Stimulated activated CD8-positive, alpha-beta memory T cell treated with anti-CD3 and anti-CD28 coated beads, Interleukin-7, amount 100 ng/mL, for 24 hours (primary cell): ENCODE results near the gene TPH2.

Source experiments
- DNase-seq: peaks from one replicate; pipeline ENCODE4 v3.0.0-alpha.2; 2020; ENCODE audit warnings: low read depth

TPH2 gene

DNA sequence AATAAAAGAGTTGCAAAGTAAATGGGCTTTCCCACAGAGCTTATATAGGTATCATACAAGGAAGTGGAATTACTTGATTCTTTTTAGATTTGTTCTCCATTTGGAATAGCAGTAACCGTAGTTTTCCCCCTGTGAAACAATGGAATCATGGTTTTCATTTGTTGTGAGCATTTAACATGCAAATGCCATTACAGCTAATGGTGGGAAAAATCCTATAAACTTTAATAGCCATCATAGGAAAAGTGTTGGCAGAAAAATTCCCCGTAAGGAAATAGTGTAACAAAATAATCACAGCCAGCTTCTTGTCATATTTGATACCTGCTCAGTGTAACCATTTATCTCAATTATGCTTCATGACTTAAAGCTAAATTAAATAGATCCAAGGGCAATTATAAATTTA is 95.3 kb downstream of the TPH2 start:
- no peak for DNase-seq

DNA sequence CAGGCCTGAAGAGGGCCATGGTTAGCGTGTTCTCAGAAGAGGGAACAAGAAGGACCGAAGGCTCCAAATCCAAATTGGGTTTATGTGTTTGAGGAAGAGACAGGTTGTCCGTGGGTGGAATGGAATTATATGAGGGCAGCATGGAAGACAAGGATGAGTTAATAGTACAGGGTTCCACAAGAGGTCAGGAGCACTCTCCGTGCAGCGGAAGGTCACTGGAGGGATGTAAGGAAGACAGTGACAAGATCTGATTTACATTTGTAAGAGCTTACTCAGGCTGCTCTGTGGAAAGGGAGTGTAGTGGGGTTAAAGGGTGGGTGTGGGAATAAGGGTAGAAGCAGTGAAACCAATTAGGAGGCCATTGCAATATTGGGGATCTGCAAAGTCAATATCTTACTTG is 97.0 kb downstream of the TPH2 start:
- DNase-seq = no peak

DNA sequence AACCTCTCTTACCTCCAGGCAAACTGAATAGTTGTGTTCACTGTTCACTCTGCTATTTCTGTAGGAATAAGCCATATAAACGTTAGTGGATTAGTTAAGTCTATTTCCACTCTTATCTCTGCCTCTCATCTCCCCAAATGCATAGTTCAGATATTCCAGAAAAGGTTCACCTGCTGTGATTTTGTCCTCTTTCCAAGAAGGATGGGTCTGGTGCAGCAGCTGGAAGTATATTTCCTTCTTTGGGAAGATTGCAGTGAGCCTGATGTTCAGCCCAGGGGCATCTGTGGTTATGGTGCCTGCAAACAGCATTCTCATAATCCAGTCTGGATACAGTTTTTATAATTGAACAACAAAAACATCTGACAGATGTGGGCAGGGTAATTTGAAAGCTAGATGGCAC is 97.7 kb downstream of the TPH2 start:
- no peak for DNase-seq

DNA sequence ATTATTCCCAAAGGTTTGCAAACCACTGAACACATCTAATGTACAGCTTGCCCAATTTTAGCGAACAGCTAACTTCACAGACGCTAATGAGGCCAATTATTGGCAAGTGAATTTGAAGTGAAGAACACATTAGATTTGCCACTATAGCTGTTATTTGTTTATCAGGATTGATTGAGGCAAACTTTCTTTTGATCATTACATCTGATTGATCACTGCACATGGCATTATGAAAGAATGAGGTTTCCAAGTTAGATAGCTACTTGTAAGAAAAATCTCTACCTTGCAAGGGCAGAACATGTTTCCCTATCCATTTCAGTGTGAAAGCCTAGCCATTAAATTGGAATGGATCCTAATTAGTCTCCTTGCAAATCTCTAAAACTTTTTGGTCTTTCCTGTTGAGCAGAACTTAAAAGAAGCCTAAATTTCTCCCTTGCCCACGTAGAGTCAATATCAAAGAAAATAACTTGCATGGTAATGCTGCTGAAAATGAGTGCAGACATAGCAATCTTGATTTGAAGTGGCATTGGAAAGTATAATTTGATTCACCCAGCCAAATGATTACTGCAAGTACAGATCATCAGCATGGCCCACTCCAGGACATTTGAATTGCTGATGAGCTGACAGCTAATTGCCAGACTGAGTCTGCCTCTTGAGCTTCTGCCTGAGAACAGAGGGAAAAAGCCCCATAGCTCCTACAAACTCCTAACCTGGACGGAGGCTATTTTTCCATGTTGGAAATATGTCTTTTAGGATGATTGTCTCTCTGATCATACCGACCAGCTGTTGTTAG is 98.6 kb downstream of the TPH2 start:
- DNase-seq = no peak

DNA sequence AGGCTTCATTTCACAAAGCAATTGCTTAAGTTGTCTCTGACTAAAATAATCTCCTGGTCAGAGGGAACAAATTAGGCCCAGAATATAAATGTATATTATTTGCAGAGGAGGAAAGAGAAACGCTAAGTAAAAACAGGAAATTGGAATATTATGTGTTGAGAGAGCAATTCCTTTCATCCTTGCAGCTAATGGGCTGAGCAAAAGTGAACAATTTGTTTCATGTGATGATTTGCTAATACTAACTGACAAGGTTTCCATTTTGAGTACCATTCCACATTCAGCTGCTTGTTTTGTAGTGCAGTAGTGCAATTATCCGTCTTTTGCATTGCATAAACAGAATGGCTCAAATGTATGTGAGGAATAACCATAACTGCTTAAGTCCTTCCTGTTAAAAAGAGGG is 103.2 kb downstream of the TPH2 start:
- no peak for DNase-seq

DNA sequence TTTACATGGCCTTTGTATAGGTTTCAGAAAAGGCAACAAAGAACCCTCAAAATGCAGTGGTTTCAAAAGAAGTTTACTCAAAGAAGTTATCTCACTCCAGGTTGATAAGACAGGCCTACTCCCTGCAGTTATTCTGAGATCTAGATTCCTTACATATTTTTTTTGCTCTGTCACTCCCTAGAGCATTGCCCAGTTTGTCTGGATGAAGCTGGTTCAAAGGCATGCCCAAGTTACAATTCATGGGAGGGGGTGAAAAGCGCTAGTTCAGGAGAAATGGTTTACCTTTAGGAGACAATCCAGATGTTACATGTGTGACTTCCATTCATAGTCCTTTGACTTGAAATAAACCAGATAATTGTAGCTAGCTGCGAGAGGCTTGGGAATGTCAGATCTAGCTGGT is 115.0 kb downstream of the TPH2 start:
- no peak for DNase-seq

DNA sequence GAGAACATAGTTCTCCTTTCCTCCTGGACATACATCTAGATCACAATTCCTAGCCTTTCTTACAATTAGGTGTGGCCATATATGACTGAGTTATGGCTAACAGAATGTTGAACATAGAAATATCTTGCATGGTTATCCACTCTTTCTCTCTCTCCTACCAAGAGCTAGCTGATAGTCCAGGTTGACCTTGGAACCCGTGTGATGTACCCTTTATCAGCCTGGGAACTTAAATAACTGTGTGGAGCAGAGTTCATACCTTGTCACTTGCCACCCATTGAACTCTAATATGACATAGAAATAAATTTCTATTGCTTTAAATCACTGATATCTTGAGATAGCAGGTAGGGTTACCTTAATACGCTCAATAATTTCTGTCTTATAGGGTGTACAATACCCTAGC is 115.9 kb downstream of the TPH2 start:
- no peak for DNase-seq

DNA sequence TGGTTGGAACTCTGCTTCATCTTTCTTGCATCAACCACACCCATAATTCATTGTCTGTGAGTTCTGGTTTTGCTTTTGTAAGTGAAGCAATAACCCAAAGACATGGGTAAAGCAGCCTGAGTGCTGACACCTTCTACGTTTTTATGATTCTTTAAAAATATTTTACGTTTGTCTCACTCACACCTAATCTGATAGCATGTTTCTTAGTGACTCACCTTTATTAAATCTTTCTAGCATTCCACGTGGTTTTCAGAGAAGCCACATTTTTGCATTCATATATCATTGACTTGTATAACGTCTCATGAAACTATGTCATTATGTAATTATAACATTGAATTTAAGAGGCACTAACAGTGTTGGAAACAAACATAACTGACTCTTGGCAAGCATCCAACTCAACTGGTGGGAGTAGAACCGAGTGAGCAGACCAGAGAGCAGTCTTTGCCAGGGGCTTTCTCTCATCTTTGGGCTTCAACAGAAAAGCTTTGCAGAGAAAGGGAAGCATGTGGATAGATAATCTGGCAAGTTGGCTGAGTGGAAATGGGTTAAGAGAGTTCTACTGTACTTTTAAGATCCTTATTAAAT is 118.8 kb downstream of the TPH2 start:
- no peak for DNase-seq

DNA sequence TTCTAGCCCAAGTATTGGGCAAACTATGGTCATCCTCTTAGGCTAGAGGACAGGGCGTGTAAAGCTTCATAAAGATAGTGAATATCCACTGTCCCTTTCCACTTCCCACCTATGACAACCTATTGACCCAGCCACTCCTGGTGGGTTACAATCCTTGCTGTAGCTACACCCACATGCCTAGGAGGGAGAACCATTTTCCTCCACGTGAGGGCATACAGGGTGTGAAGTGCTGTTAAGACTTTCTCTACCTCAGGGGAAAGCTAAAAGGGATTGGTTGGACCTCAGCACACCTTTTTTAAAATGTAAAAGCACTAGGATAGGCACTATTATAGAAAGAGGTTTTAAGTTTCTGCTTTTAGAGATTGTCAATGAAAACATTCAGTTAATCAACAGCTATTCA is 124.4 kb downstream of the TPH2 start:
- DNase-seq = no peak

DNA sequence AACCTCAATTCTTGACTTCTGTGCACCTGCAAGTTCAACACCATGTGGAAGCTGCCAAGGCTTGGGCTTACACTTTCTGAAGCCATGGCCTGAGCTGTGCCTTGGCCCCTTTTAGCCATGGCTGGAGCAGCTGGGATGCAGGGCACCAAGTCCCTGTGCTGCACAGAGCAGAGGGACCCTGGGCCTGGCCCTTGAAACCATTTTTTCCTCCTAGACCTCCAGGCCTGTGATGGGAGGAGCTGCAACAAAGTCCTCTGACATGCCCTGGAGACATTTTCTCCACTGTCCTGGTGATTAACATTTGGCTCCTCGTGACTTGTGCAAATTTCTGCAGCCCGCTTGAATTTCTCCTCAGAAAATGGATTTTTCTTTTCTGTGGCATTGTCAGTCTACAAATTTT is 132.4 kb downstream of the TPH2 start:
- DNase-seq = no peak

DNA sequence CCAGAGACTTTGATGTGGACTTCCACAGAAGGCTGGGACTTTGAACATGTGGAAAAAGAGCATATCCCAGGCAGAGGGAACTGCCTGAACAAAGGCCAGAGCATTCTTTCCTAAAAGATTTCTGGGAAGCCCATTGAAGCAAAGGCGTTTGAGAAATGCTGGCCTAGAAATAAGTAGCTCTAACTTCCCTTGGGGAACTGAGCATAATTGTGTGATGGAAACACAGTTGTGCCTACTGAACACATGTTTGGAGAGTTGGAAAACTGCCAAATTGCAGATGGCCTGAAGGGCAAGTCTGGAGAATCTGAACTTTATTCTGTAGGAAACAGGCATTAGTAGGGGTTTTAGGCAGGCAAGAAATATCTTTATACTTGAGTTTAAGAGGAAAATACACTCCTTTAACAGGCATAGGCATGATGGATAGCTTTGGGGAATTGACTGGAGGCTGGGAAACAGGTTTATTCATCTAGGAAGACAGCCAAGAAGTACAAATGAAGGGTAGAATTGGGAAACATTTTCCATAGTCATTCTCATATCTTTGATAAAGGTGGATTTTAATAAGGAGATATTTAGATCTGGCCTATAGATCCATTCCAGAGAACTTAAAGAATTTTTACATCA is 134.1 kb downstream of the TPH2 start:
- no peak for DNase-seq

DNA sequence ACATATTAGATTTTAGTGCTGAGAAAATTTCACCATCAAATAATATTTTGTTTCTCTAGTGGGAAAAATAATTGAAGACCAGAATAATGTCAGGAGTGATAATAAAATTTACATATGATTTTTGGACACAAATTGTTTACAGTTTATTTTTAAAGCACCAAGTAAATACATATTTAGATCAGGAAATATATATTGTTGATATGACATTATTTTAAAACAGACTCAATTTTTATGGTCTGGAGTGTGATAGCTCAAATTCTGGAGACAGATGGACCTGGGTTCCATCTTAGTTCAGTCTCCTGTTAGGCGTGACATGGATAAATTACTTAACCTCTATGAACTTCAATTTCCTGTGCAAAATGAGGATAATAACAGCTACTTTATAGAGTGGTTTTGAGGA is 135.4 kb downstream of the TPH2 start:
- no peak for DNase-seq

DNA sequence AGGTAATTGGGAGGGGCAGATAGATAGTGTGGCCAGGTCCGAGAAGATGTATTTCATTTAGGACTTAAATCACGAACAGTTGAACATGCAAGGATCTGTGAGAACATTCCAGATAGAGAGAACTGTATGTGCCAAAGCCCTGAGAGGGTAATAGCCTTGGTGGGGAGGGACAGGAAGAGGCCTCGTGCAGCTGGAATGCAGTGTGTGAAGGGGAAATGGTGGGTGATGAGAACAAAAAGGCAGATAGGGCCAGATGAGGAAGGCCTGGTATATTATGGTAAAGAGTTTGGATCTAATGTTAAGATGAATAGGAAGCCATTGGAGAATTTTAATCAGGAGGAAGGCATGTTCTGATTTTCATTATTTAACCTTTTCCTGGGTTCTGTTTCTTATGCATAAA is 136.3 kb downstream of the TPH2 start:
- DNase-seq = no peak

DNA sequence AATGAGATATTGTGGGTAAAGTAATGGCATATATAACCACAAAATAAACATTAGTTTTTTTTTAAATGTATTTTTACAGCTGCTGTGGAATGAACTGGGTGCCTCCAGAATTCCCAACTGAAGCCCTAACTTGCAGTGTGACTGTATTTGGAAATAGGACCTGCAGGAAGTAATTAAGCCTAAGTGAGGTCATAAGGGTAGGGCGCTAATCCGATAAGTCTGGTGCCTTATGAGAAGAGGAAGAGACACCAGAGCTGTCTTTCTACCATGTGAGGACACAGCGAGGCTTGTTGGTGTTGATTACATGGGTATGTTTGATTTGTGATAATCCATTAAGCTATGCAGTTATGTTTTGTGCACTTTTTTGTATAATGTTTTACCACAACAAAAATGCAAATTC is 136.8 kb downstream of the TPH2 start:
- DNase-seq = no peak

DNA sequence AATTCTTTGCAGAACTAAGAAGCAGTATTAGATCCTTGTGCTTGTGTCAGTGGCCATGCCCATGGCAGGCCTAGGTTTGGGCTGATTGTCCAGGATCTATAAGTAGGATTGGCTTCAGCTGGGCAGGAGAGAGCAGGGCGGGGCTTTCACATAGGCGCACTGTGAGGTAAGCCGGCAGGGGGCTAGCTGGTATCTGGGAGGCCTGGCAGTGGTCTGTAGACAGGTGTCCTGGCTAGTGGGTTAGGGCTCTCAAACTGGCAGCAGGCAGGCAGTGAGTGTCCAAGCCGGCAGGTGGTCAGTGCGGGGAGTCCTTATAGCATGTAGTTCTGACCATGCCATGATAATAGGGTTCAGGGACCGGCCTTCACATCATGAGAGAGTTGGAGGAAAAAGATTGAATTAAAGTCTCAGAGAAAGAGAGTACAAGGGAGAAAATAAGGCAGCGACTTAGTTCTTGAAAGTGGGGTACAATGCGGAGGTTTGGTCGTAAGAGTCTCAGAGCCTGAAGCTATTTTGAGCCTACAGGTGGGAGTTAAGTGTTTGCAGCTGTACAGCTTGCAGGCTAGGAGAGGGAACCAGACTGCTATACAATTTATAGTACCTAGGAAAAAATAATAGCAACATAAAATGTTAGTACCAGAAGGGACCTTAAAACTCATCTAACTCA is 137.4 kb downstream of the TPH2 start:
- no peak for DNase-seq

DNA sequence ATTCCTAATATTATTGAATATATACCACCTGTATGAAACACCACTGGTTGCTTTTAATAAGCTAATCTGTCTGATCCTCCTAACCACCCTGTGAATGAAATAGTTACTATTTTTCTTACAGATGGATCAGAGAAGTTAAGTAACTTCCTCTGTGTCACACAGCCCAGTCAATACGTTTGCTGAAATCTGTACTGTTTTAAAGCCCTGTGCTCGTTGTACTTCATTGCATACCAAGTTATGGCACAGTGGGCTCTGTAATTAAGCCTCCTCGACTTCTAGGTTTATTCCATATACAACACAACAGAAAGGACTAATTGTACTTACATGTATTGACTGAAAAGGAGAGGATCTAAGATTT is 137.9 kb downstream of the TPH2 start:
- no peak for DNase-seq

DNA sequence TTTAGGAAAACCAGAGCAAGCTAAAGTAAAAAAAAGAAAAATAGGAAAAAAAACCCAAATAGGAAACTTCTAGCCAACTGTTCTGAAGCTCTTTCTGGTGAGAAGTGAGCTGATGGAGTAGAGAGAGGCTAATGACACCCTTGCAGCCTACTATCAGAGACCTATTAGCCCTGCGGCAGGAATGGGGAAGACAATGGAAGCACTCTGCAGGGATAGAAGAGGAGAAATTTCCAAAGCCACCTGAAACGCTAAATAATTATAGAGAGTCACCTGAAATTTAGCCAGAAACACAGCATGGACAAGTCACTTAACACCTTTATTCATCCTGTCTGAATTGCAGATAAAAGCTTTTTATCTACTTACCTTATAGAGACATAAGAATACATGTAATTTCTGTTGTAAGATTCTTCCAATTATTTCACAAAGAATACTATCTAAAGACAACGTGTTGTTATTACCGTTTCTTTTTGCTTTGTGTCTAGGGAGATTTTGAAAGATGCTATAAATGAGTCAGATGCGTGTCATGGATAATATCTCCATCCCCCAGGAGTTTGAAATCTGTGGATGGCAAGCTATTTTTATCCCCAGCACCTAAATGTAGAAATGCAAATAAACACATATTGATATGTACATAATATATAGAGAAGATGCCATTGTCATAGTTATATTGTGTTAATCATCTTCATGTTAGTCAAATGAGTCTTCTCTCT is 138.6 kb downstream of the TPH2 start:
- DNase-seq = no peak

DNA sequence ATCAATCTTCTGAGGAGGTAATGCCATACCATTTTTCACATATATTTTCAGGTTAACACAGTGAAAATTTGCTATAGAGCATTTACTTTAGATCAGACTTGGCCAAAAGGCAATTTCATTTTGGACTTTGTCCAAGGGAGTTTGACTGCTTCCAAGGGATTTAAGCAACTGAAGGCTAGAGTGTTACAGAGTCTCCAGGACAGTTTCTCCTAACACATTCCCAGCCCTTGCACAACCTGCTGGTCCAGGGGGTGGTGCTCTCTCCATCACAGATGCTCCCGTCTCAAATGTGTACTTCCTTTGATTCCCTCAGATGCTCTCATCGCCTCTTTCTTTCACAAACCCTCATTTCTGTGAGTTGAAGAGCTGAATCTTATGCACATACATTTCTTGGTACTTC is 143.1 kb downstream of the TPH2 start:
- no peak for DNase-seq
